HG03066 (cell line): ENCODE data around the gene ZNF516.

Source experiments
- ATAC-seq: cut with Tn5 transposase; IDR thresholded peaks from one replicate; pipeline ENCODE4 v1.9.1; 2021; ENCODE audit warnings: low read depth; ENCODE audit not compliant: unreplicated experiment

Gene ZNF516

DNA sequence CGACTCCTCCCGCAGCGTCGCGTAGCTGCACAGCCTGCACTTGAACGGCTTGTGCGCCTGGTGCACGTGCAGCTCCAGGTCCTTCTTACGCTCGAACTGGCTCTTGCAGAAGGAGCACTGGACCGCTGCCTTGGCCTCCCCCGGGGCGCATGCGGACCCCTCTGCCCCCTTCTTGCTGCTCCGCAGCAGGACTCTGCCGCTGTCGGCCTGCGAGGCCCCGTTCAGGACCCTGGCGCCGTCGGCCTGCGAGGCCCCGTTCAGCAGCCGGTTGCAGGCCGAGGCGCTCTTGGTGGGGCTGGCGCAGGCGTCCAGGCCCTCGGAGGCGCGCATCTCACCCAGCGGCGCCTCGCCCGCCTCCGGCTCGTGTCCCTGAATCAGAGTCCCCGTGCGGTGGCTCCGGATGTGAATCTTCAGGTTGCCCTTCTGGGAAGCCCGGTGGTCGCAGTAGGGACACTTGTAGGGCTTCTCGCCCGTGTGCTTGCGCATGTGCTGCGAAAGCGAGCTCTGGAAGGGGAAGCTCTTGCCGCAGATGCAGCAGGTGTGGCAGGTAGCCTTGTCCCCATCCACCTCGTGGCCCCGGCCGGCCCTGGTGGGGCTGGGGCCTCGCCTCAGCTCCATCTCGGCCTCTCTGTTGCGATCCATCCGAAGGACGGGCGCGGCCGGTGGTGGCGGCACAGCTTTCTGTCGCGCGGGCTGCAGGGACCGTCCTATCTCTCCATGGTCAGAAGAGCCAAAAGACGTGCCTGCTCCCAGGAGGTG lies 52.5 kb downstream of the ZNF516 start:
- no peak for ATAC-seq

DNA sequence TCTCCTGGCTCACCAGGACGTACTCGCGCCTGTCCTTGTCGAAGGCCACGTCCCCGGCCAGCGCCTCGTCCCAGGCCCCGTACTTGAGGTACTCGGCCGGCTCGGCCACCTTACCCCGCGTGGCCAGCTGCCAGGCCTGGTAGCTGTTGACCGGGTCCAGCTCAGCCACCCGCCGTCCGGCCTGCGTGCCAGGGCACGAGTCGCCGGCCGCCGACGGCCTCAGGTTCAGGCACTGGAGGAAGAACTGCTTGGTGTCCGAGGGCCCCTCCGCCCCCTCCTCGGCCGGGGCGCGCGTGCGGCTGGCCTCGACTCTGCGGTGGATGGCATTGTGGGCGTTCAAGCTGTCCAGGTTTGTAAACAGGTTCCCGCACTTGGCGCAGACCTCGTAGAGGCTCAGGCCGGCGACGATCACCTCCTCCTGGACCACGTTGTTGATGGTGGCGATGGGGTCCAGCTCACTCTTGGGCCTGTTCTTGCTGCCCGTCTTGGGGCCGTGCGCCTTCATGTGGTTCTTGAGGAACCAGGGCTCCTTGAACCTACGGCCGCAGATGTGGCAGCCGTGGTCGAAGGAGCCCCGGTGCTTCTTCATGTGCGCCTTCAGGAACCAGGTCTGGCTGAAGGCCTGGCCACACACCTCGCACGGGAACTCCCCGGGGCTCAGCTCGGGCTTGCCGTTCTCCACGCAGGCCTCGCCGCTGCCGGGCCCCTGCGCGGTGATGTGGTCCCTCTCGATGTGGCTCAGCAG lies 53.2 kb downstream of the ZNF516 start:
- ATAC-seq: no peak

DNA sequence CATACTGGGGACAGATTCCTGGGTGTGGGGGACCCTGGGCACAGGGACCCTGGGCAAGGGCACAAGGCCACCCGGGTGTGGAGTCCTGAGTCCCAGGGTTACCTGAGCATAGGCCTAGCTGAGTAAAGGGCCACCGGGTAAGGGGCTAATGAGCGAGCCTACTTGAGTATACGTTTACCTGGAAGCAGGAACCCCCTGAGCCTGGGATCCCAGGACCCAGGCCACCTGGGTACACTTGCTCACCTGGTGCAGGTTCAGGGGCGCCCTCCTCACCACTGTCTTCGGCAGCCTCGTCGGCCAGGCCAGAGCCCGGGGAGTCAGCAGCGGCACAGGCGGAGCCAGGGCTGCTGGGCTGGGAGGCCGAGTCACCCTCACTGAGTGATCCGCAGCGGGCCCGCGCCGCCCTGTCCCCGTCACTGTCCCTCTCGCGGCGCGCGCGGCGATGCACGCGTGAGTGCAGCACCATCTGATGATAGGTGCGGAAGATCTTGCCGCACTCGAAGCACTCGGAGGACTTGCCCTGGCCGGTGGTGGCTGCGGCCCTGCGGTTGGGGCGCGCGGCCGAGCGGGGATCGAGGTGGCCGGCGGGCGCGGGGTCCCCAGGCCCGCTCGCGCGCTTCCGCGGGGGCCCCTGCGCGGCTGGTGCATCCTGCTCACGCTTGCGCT lies 53.9 kb downstream of the ZNF516 start:
- no peak for ATAC-seq

DNA sequence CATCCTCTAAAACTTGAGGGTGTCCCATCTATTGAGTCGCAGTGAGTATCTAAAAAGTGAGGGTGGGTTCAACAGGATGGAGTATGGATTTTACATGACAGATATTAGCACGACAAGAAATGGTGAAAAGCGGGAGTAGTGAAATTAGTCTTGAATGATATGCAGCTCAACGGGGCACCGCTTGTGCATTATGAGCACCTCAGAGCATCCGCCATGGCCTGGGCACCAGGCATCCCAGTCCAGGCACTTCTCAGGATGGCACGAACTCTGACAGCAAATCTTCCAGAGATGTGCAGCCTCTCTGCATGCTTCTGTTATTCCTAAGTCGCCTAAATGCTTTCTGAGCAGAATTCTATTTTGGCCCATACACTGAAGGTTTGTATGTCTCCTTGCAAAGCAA lies 57.1 kb downstream of the ZNF516 start:
- ATAC-seq: no peak

DNA sequence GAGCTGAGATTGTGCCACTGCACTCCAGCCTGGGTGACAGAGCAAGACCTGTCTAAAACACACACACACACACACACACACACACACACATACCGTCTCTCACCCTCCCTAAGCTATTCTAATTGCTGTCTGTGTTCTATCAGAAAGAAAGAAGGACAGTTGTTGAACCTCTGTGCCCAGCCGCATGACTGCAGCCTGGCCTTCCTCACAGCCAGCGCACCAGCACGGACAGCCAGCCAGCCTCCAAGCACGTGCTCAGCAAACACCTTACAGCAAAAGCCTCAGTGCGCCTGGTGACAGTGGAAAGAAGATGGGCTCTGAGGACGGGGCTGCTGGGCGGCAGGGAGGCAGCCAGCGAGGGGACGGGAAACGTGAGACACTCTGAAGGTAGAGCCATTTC lies 58.0 kb downstream of the ZNF516 start:
- no peak for ATAC-seq

DNA sequence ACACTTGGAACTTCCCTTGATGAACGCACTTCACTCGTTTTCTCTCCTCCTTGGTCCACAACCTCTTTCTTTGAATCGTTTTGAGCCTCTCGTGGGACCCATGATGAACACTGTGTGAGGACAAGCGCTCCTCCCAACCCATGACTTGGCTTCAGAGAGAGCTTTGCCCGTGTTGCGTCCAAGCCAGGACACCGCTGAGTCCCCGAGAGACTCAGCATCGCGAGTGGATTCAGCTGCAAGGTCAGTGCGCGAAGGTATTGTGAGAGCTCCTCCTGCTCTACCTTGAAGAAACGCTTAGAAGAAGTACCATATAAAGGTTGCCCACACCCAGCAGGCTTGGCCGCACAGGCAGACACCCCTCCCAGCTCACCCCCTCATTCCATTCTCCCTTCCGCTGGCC lies 58.7 kb downstream of the ZNF516 start:
- ATAC-seq: no peak

DNA sequence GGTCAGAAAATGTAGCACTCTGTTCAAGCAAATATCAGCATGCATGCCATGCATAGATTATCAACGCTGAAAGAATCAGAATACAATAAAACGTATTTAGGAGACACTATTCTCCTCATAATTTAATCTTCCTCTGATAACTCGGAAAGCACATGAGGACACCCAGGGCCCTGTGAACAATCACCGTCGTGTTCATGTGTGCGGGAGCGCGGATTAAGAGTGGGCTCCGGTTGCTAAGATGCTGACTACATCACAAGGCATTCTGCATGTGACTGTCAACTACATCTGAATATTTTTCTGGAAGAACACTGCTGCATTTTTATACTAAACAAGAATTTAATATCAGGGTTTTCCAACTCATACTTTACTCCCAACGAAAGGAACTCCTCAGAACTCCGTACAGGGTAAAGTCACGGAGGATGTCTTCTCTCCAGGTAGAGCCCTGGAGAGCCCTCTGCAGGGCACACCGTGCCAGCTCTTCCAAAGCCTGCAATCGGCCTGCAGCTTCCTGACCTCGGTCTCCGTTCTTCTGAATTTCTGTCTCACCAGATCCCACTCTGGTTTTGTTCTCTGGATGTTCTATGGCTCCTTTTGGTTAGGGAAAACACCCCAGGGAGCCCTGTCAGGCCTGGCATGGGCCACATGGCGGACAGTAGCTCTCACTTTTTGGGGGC lies 59.6 kb downstream of the ZNF516 start:
- no peak for ATAC-seq

DNA sequence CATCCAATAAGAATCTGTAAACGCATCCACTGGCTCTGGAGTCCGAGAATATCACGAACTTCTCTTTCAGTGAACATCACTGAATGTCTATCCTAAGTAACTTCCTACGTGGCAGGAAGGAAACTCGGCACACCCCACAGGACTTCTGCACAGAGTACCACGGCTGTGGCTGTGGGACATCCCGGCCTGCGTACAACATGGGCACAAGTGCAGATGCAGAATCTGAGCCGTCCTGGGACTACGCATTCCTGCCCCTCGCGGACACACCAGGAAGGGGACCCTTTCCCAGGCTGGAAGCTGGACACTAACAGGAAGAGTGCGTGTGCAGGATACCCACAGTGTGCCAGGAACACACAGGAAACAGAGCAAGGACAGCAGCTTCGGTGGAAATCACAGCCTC lies 60.6 kb downstream of the ZNF516 start:
- no peak for ATAC-seq

DNA sequence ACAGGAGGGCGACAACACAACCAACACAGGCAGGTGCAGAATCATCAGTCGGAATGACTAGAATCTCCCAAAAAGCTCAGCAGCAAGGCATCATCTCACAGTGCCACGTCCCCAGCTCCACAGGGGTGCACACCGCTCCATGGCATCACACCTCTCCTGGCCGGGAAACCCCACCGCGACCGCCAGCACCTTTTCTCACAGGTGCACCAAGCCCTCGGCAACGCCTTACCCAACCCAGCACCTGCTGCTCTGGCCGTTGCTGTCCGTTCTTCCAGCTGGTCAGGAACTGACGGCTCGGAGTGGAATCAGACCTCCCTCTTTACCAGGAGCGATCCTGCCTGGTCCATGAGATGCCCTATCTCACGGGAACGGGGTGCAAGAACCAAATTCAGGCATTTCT lies 61.3 kb downstream of the ZNF516 start:
- no peak for ATAC-seq

DNA sequence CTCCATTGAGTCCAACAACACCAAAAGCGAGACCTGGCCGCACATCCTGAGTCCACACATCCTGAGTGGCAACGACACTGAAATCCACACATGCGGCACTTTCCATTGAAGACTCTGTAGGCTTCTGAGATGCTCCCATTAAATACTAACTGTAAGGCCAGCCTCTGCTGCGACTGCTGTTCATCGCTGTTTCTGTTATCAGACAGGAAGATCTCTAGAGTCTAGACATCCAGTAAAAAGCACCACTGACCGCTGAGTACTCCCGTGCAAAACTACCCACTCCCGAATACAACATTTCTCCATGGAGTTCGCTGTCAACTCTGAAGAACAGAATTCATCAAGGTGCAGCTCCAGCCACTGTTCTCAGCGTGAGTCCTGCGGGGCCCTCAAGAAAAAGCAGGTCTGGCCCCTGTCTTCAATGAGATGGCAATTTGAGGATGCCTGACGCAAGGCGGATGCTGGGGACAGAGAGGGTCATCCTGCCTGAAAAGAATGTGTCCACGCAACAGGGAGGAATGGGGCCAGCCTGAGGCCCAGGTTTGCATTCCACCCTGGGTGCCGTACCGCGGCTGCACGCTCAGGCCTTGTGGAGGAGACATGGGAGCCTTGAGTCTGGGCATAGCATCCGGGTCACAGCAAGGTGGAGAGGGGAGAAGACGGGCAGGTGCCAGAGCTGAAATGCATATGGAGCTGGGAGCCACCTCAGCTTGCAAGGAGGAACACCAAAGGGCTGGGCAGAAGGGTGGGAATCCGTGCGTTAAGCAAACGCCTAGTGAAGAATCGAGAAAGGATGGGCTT lies 61.9 kb downstream of the ZNF516 start:
- ATAC-seq: no peak

DNA sequence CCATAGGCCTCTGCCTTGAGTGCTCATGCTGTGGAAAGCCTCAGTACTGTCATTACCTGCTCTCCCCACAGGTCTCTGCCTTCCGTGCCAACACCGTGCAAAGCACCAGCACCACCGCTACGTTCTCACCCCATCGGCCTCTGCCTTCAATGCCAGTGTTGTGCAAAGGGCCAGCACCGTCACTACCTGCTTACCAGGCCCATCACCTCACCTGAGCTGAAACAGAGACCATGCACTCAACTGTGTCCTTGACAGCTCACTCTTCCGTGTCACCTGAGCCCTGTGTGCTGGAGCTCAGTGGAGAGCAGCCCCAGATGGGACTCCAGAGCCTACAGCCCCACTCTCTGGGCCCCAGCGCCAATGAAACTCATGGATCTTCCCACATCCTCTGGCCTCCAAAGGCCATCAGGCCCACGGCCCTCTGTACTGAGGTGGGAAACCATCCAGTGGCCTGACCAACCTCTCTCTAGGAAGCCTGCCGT lies 62.7 kb downstream of the ZNF516 start:
- no peak for ATAC-seq

DNA sequence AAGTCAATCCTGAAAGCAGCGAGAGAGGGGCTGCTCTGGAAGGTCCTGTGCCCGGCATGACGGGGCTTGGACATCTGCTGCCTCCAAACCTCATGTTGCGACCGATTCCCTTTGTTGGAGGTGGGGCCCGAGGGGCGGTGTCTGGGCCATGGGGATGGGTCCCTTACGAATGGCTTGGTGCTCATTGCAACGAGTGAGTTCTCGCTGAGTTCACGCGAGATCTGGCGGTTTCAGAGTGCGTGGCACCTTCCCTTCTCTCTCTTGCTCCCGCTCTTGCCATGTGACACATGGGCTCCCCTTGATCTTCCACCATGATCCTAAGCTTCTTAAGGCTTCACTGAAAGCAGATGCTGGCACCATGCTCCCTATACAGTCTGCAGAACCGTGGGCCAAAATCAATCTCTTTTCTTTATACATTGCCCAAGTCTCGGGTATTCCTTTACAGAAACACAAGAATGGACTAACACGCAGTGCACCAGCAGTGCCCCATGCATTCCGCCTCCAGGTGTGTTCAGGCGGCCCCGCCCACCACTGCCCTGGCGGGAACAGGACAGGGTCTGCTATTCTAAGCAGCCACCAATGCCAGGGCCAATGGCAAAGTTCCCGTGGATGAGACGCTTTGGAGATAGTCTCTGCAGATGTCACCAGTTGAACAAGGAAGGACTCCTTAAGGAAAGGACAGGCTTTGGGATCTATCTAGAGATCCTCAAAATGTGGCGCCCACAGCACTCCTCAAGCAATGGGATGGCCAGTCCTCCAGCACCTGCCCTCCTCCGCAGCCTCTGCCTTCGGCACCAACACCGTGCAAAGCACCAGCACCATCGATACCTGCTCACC lies 63.4 kb downstream of the ZNF516 start:
- ATAC-seq: no peak

DNA sequence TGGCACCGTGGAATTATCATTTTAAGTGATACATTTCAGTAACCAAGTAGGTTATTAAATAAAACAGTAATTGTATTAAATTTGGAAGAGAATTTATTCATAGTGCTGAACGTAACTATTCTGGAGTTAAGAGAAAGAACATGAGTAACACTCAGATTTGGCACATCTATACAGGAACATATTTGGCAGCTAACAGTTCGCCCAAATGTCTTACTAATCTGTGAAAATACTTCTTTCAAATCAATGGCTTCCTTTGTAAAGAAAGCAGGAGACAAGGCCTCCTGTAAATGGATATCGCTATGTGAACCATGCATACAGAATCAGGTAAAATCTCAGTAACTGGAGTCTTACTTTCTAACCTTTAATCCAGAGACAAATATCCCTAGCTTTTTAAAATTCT lies 64.4 kb downstream of the ZNF516 start:
- no peak for ATAC-seq

DNA sequence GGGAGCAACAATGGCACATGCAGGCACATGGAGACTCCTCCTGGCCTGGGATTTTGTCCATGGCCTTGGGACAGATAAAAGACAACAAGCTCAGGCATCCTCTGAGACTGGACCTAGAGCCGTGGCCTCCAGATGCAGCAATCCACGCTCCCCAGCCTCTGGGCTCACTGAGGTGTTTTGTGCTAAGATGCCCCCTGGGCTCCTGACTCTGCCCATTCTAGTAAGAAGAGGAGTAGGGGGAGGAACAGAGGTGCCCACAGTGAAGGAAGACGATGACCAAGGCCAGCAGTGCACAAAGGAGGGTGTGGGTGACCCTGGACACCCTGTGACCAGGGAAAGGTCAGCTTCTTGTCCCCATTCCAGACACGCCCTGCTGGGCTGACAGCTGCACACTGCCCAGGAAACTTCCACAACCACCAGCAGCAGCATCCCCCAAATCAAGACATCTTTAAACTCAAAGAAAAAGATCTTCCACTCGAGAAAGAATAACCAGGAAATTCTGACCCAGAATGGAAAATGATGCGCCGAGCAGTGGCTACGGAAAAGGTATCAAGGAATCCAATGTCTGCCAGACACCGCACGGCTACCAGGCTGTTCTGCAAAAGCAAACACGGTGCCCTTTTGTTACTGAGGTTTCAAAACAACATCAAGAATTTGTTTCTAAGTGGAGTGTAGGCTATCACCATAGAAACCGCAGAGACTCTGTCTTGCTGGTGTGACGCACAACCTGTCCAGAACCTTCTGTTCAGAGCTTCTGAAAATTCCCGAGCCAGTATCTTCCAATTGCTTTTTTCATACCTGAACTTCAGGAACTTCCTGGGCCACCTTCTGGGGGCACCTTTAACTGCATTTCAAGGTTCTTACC lies 65.5 kb downstream of the ZNF516 start:
- ATAC-seq: no peak

DNA sequence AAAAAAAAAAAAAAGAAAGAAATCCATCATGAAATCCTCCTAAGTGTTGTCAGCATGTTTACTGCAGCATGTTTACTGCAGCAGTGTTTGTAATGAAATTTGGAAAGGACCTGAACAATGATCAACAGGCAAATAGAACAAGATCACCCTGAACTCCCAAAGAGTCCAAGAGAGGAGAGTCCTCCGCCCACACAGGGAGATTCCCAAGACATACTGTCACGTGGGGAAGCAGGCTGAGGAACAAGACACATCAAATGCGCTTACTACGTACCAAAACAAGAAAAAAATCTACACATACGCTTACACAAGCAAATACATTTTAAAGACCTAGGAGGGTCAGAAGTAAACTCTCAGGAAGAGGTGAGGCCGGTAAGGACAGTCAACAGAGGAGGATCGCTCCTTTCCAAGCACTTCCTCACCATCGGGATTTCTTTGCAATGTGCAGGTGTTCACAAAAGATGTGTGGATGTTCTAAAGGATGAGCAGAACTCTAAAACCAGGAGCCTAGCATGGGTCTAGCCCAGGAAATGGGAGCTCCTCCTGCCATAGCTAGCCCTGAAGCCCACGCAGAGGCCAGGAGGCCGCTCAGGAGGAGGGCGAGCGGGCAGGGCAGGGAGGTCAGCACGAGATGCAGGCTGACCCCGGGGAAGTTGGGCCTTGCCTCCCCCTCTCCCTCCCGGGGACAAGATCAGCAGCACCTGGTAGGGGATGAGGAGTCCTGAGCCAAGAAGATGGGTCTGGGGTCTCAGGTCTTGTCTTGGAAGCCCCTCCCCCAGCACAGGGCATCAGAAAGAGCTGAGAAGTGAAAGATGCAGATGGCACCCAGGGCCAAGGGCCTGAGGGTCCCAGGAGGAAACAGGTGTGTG lies 66.4 kb downstream of the ZNF516 start:
- no peak for ATAC-seq

DNA sequence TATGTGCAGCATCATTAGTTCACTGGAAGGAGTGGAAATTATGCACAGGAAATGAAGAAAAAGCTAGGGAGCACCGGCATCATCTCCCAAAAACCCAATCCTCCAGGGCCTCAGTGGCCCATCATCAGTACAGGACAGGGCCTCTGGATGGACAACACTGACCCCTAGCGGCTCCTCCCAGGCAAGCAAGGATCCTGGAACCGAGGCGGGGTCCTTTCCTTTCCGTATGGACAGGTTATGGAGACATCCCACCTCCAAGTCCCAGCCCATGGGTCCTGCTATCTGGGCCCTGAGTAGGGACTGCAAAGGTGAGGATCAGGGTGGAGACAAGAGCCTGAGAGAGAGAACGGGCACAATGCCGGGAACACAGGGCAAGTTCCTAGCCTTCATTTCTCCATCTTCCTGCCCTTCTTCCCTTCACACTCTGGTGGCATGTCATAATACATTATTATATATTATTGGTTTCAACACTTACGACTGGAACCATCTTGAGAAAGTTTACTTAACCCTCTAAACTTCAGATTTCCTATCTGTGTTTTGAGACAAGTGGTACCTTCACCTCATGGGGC lies 68.2 kb downstream of the ZNF516 start:
- ATAC-seq: no peak
